ENCODE results near the gene POLR3G.

The POLR3G gene

GRCh38 chr5:90550963-90551362 is 76.3 kb downstream of the POLR3G start:
- DNase-seq, result no peak

GRCh38 chr5:90551376-90551775 is 76.7 kb downstream of the POLR3G start:
- no peak for DNase-seq

GRCh38 chr5:90553711-90554110 is 79.0 kb downstream of the POLR3G start:
- no peak for DNase-seq

- no peak for DNase-seq
These were observed 79.8 kb downstream of the POLR3G start for GRCh38 chr5:90554358-90555006.

- DNase-seq, result no peak
These were observed 81.0 kb downstream of the POLR3G start for GRCh38 chr5:90555666-90556065.

- DNase-seq, result no peak
These were observed 82.7 kb downstream of the POLR3G start for GRCh38 chr5:90557391-90557790.

- peak in 1 of 51 donors; percentile 17 for DNase-seq
These were observed 83.2 kb downstream of the POLR3G start for GRCh38 chr5:90557871-90558270.

- peak in 46 of 51 donors; percentile 4 to 86 (median 56) for DNase-seq
These were observed 83.9 kb downstream of the POLR3G start, which contains the start of gene ADGRV1 for GRCh38 chr5:90558344-90559192. Gene ADGRV1, plus strand, starts transcription at chr5:90558797. Its CDS starts 99 bp downstream, at chr5:90558896.

GRCh38 chr5:90560771-90561170 is 86.1 kb downstream of the POLR3G start:
- no peak for DNase-seq

GRCh38 chr5:90561766-90562165 is 87.1 kb downstream of the POLR3G start:
- no peak for DNase-seq

- no peak for DNase-seq
These were observed 87.7 kb downstream of the POLR3G start for GRCh38 chr5:90562341-90562740.

GRCh38 chr5:90563108-90563507 is 88.4 kb downstream of the POLR3G start:
- DNase-seq, result no peak

Data from hypothalamus (tissue), 51 donors.